K562 (cell line): Measurements from ENCODE around the gene GPC3. TPM values are rescaled to one million over a fixed set of nuclear protein-coding genes. Genes with fewer than 3 reads are reported as not detected.

Experiments used
- ATAC-seq: fragments of 200-7000 bp; cut with Tn5 transposase; 3 replicates; pipeline ENCODE4 v1.9.1; 2020; ENCODE audit warnings: moderate library complexity
- BruUV-seq: library from RNA; stranded (reverse); fragments of 400-500 nt; replicated peaks from 2 replicates; lab custom pipeline; 2021; lab: Mats Ljungman, UMichigan
- CTCF ChIA-PET: fragments of 300-600 bp; formaldehyde crosslinking; extraction: SDS; loops from one replicate; lab custom pipeline; 2021; ENCODE audit warnings: low intra/inter-chr PET ratio; lab: Yijun Ruan, JAX
- POLR2A ChIA-PET: fragments of 300-600, 350-650 bp; sonication (Branson Sonifier 250); formaldehyde crosslinking; extraction: SDS; loops from one replicate; lab custom pipeline; 2021; ENCODE audit warnings: antibody characterized with exemption, inconsistent platforms; lab: Yijun Ruan, JAX
- DNase-seq, 4 experiments: peaks; one replicate each; pipeline versions ENCODE4 v3.0.0 to v3.0.0-alpha.2; 2011 to 2018; ENCODE audit warnings: low spot score in 3 of 4, mixed read lengths in 3 of 4; ENCODE audit errors: extremely low read depth in 1 of 4
- FAIRE-seq: peaks from 2 replicates; lab custom pipeline; 2011; peaks lifted over from hg19 to GRCh38; lab: Jason Lieb, UNC
- H2AFZ ChIP-seq: 2 replicates; pipeline ENCODE4 v1.6.0; 2011; ENCODE audit warnings: low read depth, low read length, control low read depth, inconsistent platforms
- H3K27ac ChIP-seq: fragments of 200-600 bp; 3 replicates; pipeline ENCODE4 v1.8.0; 2011; ENCODE audit warnings: low read depth, mild to moderate bottlenecking, control low read depth, inconsistent platforms, low read length, moderate library complexity, mixed read lengths; ENCODE audit errors: extremely low read depth
- H3K27me3 ChIP-seq, 2 experiments: fragments of 300-600 bp in 1 of 2; 2 replicates in 1 of 2; 3 replicates in 1 of 2; pipeline versions ENCODE4 v1.6.0 to v1.8.0; 2011; ENCODE audit warnings: inconsistent platforms in 2 of 2, low read length in 2 of 2, mild to moderate bottlenecking in 1 of 2, mixed read lengths in 1 of 2, moderate library complexity in 1 of 2; ENCODE audit not compliant: control insufficient read depth in 2 of 2, insufficient read depth in 2 of 2
- H3K36me3 ChIP-seq: fragments of 300-600 bp; 3 replicates; pipeline ENCODE4 v1.8.0; 2011; ENCODE audit warnings: mild to moderate bottlenecking, low read length, inconsistent platforms; ENCODE audit not compliant: control insufficient read depth, insufficient read depth
- H3K4me1 ChIP-seq, 2 experiments: fragments of 200-600 bp in 1 of 2; replicated peaks in 1 of 2; 2 replicates in 1 of 2; 3 replicates in 1 of 2; pipeline versions ENCODE4 v1.5.1 to v1.8.0; 2011; ENCODE audit warnings: inconsistent platforms in 2 of 2, low read length in 2 of 2, mild to moderate bottlenecking in 1 of 2, mixed read lengths in 1 of 2, moderate library complexity in 1 of 2; ENCODE audit not compliant: control insufficient read depth in 2 of 2, insufficient read depth in 2 of 2
- H3K4me2 ChIP-seq: 2 replicates; pipeline ENCODE4 v1.6.1; 2011; ENCODE audit warnings: low read length, control low read depth, inconsistent platforms, mixed read lengths; ENCODE audit not compliant: insufficient read depth
- H3K4me3 ChIP-seq: fragments of 200-600 bp; sonication (generic), shearing (Covaris generic); 2 replicates; pipeline ENCODE4 v1.5.1; 2016; ENCODE audit warnings: control low read depth, inconsistent platforms
- H3K79me2 ChIP-seq: fragments of 200-600 bp; 3 replicates; pipeline ENCODE4 v1.8.0; 2011; ENCODE audit warnings: low read length, inconsistent platforms; ENCODE audit not compliant: control insufficient read depth, insufficient read depth
- H3K9ac ChIP-seq, 2 experiments: 2 replicates each; pipeline versions ENCODE4 v1.6.0 to v1.6.1; 2011; ENCODE audit warnings: low read depth in 2 of 2, low read length in 2 of 2, control low read depth in 1 of 2, inconsistent platforms in 1 of 2, mild to moderate bottlenecking in 1 of 2, mixed read lengths in 1 of 2; ENCODE audit not compliant: insufficient read depth in 1 of 2
- H3K9me1 ChIP-seq: one replicate; pipeline ENCODE4 v1.6.0; 2011; ENCODE audit warnings: inconsistent platforms, mild to moderate bottlenecking, low read length, moderate library complexity; ENCODE audit not compliant: control insufficient read depth, insufficient read depth
- H3K9me3 ChIP-seq: replicated peaks from 2 replicates; pipeline ENCODE4 v1.5.1; 2011; ENCODE audit warnings: low read depth, low read length, inconsistent platforms; ENCODE audit not compliant: control insufficient read depth, insufficient read depth
- H4K20me1 ChIP-seq: replicated peaks from 2 replicates; pipeline ENCODE4 v1.6.1; 2011; ENCODE audit warnings: low read length, inconsistent platforms, mixed read lengths; ENCODE audit not compliant: control insufficient read depth, insufficient read depth
- FUS ChIP-seq: fragments of 200-400 bp; formaldehyde crosslinking; optimal IDR thresholded peaks from 2 replicates; pipeline ENCODE3; 2017; ENCODE audit warnings: low read depth, low read length
- IFI16 ChIP-seq: fragments of 250-450 bp; sonication (Bioruptor Pico); IDR thresholded peaks from 2 replicates; pipeline ENCODE4 v2.1.2; 2022; ENCODE audit warnings: mild to moderate bottlenecking, inconsistent platforms
- NCOA6 ChIP-seq: fragments of 450-650 bp; IDR thresholded peaks from 2 replicates; pipeline ENCODE4 v1.6.1; 2017; ENCODE audit warnings: mild to moderate bottlenecking
- NR2C1 ChIP-seq, 2 experiments: fragments of 450-650 bp; IDR thresholded peaks; 2 replicates each; pipeline ENCODE4 v1.6.1; 2017; ENCODE audit warnings: mild to moderate bottlenecking in 2 of 2, antibody characterized with exemption in 1 of 2, inconsistent platforms in 1 of 2, missing compliant biosample characterization in 1 of 2, missing genetic modification characterization in 1 of 2
- UBTF ChIP-seq, 2 experiments: IDR thresholded peaks; 2 replicates each; pipeline ENCODE4 v1.6.1; 2012; ENCODE audit warnings: improper control_type of control experiment in 2 of 2, low read depth in 2 of 2, low read length in 2 of 2, borderline replicate concordance in 1 of 2
- YY1 ChIP-seq, 3 experiments: IDR thresholded peaks; 2 replicates each; pipeline ENCODE4 v1.6.1; 2011; ENCODE audit warnings: low read length in 2 of 3, mild to moderate bottlenecking in 2 of 3, moderate library complexity in 2 of 3, borderline replicate concordance in 1 of 3, control low read depth in 1 of 3, low read depth in 1 of 3; ENCODE audit not compliant: insufficient read depth in 3 of 3, insufficient replicate concordance in 2 of 3, control insufficient read depth in 1 of 3, insufficient read length in 1 of 3; ENCODE audit errors: extremely low read depth in 1 of 3
- ZBTB33 ChIP-seq: sonication (generic); formaldehyde crosslinking; IDR thresholded peaks from 2 replicates; pipeline ENCODE4 v1.8.1; 2023; ENCODE audit warnings: mild to moderate bottlenecking, missing genetic modification reagents
- ZNF589 ChIP-seq: fragments of 200-800 bp; sonication (Bioruptor generic); IDR thresholded peaks from 2 replicates; pipeline ENCODE4 v1.6.1; 2016; ENCODE audit warnings: low read depth, missing genetic modification characterization, missing compliant biosample characterization
- ZNF717 ChIP-seq: fragments of 250-450 bp; sonication (Bioruptor Pico); IDR thresholded peaks from 2 replicates; pipeline ENCODE4 v1.5.0; 2021
- WGBS: fragments of 100-300 bp; shearing (Covaris generic); methylation state at CpG from one replicate; pipeline ENCODE4 v1.1.6; 2016; ENCODE audit warnings: low coverage, mixed read lengths; ENCODE audit not compliant: insufficient coverage; ENCODE audit errors: missing lambda C conversion rate; 5-methylcytosine and 5-hydroxymethylcytosine counted together
- in situ Hi-C: fragments of 300-500 bp; cut with MboI; formaldehyde crosslinking; loops from 4 replicates; pipeline ENCODE4 v1.15.0; 2018; ENCODE audit warnings: inconsistent platforms, mixed read lengths
- intact Hi-C: fragments of 100-400 bp; cut with micrococcal nuclease; formaldehyde crosslinking; loops from 2 replicates; pipeline ENCODE4 v1.14.2; 2022
- polyA plus RNA-seq, 8 experiments: library from polyadenylated mRNA; depleted of rRNA in 4 of 8; stranded (reverse) in 5 of 8; unstranded in 3 of 8; fragments of >200 nt; fragmentation: Nextera tagmentation in 2 of 8; fragmentation: Illumina TruSeq in 1 of 8; extraction: Ambion mirVana in 2 of 8; extraction: Trizol in 1 of 8; gene quantifications; 2 replicates each; pipeline versions ENCODE4 v1.2.1 to v1.2.3, GENCODE V29; 2011 to 2014; ENCODE audit warnings: inconsistent platforms in 1 of 8, missing spikeins in 1 of 8
- total RNA-seq, 7 experiments: library from RNA; depleted of rRNA in 6 of 7; stranded (reverse); fragments of >200 nt in 6 of 7; fragmentation: Illumina TruSeq in 2 of 7; extraction: Trizol in 2 of 7; gene quantifications; 2 replicates each; pipeline versions ENCODE4 v1.2.1 to v1.2.3, GENCODE V29; 2011 to 2021; ENCODE audit warnings: low replicate concordance in 1 of 7
- TF ChIP-seq, protein P1 (sequence below): fragments of 250-450 bp; sonication (Bioruptor Pico); IDR thresholded peaks from 2 replicates; pipeline ENCODE4 v1.5.0; 2021

The GPC3 gene
- total and polyA plus RNA-seq, 9 of the 15 experiments (the other 6 are each of a cell fraction or from before 2014, with no cell fraction given): 0.42 TPM; not detected in 8

- no peak for TF ChIP-seq ZBTB33 (CRISPR knock-in tag)
Observed at GRCh38 chrX:133796282-133796681, 189.1 kb downstream of the GPC3 start (continued).

GRCh38 chrX:133794126-133794525 lies 191.3 kb downstream of the GPC3 start:
- intact Hi-C loops: loop anchor here (10.0 kb wide), 1 partner anchor 461 kb away; no protein-coding TSS in a partner anchor
- TF ChIP-seq UBTF (IDR thresholded peaks at IDR 0.05; ENCODE audit: borderline replicate concordance in 1 of 2, low read depth in 2 of 2, low read length in 2 of 2) (no peak), ZNF717 (CRISPR knock-in tag) (no peak), NR2C1 (IDR thresholded peaks at IDR 0.05) (no peak), NR2C1 (tag; IDR thresholded peaks at IDR 0.05) (no peak), ZNF589 (CRISPR knock-in tag) (no peak), NCOA6 (no peak), IFI16 (CRISPR knock-in tag) (no peak), YY1 (IDR thresholded peaks at IDR 0.05; ENCODE audit: borderline replicate concordance in 1 of 3, control insufficient read depth in 1 of 3, extremely low read depth in 1 of 3, insufficient read depth in 3 of 3, insufficient read length in 1 of 3, insufficient replicate concordance in 2 of 3, low read depth in 1 of 3, low read length in 2 of 3) (no peak), FUS (no peak)
- TF ChIP-seq, protein P1, sequence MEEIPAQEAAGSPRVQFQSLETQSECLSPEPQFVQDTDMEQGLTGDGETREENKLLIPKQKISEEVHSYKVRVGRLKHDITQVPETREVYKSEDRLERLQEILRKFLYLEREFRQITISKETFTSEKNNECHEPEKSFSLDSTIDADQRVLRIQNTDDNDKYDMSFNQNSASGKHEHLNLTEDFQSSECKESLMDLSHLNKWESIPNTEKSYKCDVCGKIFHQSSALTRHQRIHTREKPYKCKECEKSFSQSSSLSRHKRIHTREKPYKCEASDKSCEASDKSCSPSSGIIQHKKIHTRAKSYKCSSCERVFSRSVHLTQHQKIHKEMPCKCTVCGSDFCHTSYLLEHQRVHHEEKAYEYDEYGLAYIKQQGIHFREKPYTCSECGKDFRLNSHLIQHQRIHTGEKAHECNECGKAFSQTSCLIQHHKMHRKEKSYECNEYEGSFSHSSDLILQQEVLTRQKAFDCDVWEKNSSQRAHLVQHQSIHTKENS (CRISPR knock-in tag): no peak

More at GRCh38 chrX:133794126-133794525, 191.3 kb downstream of the GPC3 start:
- Histone ChIP-seq H3K36me3 (no peaks in the 10 kb centered on the region), H4K20me1 (no peaks in the 10 kb centered on the region), H3K27ac (no peak overlapping the region), H3K79me2 (no peaks in the 10 kb centered on the region), H3K4me2 (no peak overlapping the region), H3K9ac (no peak overlapping the region), H3K9me3 (no peaks in the 10 kb centered on the region), H3K4me1 (no peaks in the 10 kb centered on the region; a peak in 1 of 5 replicates), H3K4me3 (no peak overlapping the region), H2AFZ (no peak overlapping the region), H3K27me3 (no peaks in the 10 kb centered on the region), H3K9me1 (no peaks in the 10 kb centered on the region)
- no TSS peak for BruUV-seq
- in situ Hi-C loops: no loop called here
- DNase-seq (no peak), ATAC-seq (no peak), FAIRE-seq (no peak)
- ChIA-PET CTCF (interaction anchor here (0.5 kb wide), 1 partner anchor 12 kb away, joined by 3 read pairs; no protein-coding TSS in a partner anchor), POLR2A (interaction anchor here (0.6 kb wide), 1 partner anchor 759 kb away, joined by 3 read pairs; no protein-coding TSS in a partner anchor)
- 2% methylated on average over 4 of the region's 4 CpGs for WGBS
